ENCODE data around the gene ARAF.

- no peak for TF ChIP-seq CTCF (IDR thresholded peaks at IDR 0.05)
- TF ChIP-seq ZFX (IDR thresholded peaks at IDR 0.05; ENCODE audit: borderline replicate concordance), result no peak
Measured at GRCh38 chrX:47593522-47593921, 32.5 kb downstream of the ARAF start.

Data from 22Rv1 (cell line).